IPS-18a (cell line): Measurements from ENCODE around the gene NLRP7.
"Not testable (repeated sequence)": the region's sequence is repeated elsewhere in the genome, so short reads cannot be mapped to it uniquely, and the experiment has no call there.

ENCODE experiments used
- H3K27ac ChIP-seq: one replicate; pipeline ENCODE4 v1.5.1; 2013; ENCODE audit warnings: low read length
- H3K27me3 ChIP-seq: one replicate; pipeline ENCODE4 v1.6.1; 2013; ENCODE audit warnings: mild to moderate bottlenecking, low read length; ENCODE audit not compliant: control insufficient read depth, insufficient read depth
- H3K36me3 ChIP-seq: one replicate; pipeline ENCODE4 v1.6.1; 2013; ENCODE audit warnings: low read depth, low read length; ENCODE audit not compliant: control insufficient read depth
- H3K4me1 ChIP-seq: one replicate; pipeline ENCODE4 v1.6.1; 2013; ENCODE audit warnings: low read depth, low read length; ENCODE audit not compliant: control insufficient read depth
- H3K4me3 ChIP-seq: one replicate; pipeline ENCODE4 v1.5.1; 2013; ENCODE audit warnings: low read length
- H3K9ac ChIP-seq: one replicate; pipeline ENCODE4 v1.6.1; 2013; ENCODE audit warnings: mild to moderate bottlenecking, low read length, moderate library complexity
- H3K9me3 ChIP-seq: one replicate; pipeline ENCODE4 v1.6.1; 2013; ENCODE audit warnings: low read depth, low read length; ENCODE audit not compliant: control insufficient read depth

The NLRP7 gene

DNA sequence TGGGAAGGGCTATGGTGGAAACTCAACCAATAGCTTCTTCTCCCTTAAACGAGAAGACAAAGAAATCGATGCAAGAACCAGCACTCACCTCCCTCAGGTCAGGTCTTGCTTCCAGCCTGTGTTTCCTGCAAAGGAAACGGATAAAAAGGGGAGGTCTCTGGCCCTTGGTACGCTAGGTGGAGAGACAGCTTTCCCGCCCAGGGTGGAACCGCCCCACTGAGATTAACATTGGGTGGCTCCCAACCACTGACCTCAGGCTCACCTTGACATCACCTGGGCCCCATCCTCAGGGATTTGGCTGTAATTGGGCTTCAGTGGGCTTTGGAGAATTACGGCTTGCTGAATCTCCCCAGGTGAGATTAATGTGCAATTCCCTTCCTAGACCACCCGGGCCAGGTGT lies at the start of gene NLRP7:
TSS of gene NLRP7 (minus strand) at position 150 of the 400 bp plus-strand sequence.
- Histone ChIP-seq H3K36me3 (no peaks in the 10 kb centered on the region), H3K9me3 (no peaks in the 10 kb centered on the region), H3K27ac (no peak within 1 kb of the TSS), H3K4me1 (peaks cover 4% of the 10 kb centered on the region), H3K27me3 (no peaks in the 10 kb centered on the region), H3K4me3 (no peak within 1 kb of the TSS), H3K9ac (no peak within 1 kb of the TSS)

DNA sequence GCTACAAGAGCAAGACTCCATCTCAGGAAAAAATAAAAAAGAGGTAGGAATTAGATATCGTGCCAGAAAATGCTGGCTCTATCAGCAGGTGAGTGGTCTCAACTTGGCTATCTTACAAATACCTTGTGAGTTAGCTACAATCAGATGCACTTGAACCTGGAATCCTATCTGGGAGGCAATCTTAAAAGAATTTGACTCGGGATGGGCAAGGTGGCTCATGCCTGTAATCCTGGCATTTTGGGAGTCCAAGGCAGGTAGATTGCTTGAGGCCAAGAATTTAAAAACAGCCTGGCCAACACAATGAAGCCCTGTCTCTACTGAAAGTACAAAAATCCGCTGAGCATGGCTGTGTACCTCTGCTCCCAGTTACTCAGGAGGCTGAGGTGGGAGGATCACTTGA lies 48.2 kb upstream of the NLRP7 start:
- Histone ChIP-seq H3K9ac (no peak overlapping the region), H3K4me3 (no peak overlapping the region), H3K36me3 (peaks cover 20% of the 10 kb centered on the region), H3K4me1 (no peaks in the 10 kb centered on the region), H3K27ac (no peak overlapping the region), H3K9me3 (no peaks in the 10 kb centered on the region), H3K27me3 (no peaks in the 10 kb centered on the region)

DNA sequence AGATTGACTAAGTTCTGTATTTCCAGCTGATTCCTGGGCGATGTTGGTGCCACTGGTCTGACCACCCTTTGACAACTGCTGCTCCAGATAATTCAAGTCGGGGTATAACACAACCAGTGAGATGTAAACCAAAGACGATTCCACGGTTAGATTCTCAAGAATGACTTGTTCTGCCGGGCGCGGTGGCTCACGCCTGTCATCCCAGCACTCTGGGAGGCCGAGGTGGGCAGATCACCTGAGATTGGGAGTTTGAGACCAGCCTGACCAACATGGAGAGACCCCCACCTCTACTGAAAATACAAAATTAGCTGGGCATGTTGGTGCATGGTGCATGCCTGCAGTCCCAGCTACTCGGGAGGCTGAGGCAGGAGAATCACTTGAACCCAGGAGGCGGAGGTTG lies 42.2 kb upstream of the NLRP7 start:
- not testable (repeated sequence) for H3K9ac ChIP-seq, H3K4me3 ChIP-seq, H3K27me3 ChIP-seq, H3K9me3 ChIP-seq, H3K4me1 ChIP-seq, H3K27ac ChIP-seq
- peaks cover 35% of the 10 kb centered on the region for H3K36me3 ChIP-seq

DNA sequence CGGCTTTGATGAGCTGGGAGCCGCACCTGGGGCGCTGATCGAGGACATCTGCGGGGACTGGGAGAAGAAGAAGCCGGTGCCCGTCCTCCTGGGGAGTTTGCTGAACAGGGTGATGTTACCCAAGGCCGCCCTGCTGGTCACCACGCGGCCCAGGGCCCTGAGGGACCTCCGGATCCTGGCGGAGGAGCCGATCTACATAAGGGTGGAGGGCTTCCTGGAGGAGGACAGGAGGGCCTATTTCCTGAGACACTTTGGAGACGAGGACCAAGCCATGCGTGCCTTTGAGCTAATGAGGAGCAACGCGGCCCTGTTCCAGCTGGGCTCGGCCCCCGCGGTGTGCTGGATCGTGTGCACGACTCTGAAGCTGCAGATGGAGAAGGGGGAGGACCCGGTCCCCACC lies 35.2 kb upstream of the NLRP7 start:
- not testable (repeated sequence) for H3K9me3 ChIP-seq, H3K9ac ChIP-seq, H3K27me3 ChIP-seq, H3K4me1 ChIP-seq, H3K4me3 ChIP-seq, H3K27ac ChIP-seq
- peaks cover 40% of the 10 kb centered on the region for H3K36me3 ChIP-seq

DNA sequence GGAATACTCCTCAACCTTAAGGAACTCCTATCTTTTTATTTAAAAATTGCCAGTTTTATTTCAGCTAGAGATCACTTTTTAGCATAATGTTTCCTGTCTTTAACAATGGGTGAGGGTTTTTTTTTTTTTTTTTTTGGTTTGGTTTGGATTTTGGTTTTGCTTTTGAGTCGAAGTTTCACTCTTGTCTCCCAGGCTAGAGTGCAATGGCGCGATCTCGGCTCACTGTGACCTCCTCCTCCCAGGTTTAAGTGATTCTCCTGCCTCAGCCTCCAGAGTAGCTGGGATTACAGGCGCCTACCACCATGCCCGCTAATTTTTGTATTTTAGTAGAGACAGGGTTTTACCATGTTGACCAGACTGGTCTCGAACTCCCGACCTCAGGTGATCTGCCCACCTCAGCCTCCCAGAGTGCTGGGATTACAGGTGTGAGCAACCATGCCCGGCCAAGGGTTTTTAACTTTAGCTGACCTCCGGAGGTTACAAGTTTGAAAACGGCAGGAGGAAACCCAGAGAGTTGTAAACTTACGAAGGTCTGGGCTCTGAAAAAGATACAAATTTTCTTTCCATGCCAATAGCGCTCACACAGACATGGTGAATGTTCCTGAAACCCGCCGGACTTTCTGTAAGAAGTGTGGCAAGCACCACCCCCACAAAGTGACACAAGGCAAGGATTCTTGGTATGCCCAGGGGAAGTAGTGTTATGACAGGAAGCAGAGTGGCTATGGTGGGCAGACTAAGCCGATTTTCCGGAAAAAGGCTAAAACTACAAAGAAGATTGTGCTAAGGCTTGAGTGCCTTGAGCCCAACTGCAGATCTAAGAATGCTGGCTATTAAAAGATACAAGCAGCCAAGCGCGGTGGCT lies 26.1 kb upstream of the NLRP7 start:
- H3K4me1 ChIP-seq, H3K9me3 ChIP-seq, H3K9ac ChIP-seq, H3K4me3 ChIP-seq, H3K27ac ChIP-seq, H3K27me3 ChIP-seq: not testable (repeated sequence)
- peaks cover 20% of the 10 kb centered on the region for H3K36me3 ChIP-seq

DNA sequence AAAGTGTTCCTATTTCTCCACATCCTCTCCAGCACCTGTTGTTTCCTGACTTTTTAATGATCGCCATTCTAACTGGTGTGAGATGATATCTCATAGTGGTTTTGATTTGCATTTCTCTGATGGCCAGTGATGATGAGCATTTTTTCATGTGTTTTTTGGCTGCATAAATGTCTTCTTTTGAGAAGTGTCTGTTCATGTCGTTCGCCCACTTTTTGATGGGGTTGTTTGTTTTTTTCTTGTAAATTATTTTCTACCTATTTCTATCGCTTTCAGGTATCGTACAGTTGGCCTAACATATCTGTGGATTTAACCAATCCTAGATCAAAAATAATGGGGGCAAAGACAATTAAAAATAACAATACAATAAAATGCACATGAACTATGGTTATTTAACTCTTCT lies 24.1 kb upstream of the NLRP7 start:
- not testable (repeated sequence) for H3K27me3 ChIP-seq, H3K9me3 ChIP-seq, H3K27ac ChIP-seq, H3K9ac ChIP-seq, H3K4me1 ChIP-seq, H3K4me3 ChIP-seq
- H3K36me3 ChIP-seq = peaks cover 16% of the 10 kb centered on the region

DNA sequence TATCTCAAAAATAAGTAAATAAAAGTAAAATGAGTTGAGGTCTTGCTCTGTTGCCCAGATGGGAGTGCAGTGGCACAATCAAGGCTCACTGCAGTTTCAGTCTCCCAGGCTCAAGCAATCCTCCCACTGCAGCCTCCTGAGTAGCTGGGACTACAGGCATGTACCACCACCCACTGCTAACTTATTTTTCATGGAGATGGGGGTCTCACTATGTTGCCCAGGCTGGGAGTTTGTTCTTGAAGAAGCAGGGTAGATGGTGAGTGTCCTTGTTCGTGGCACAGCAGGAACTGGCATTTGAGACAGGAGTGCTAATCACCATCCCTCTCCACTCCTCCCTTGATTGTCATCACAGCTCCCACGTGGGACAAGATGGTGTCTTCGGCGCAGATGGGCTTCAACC lies 22.3 kb upstream of the NLRP7 start:
- Histone ChIP-seq H3K36me3 (peaks cover 11% of the 10 kb centered on the region), H3K4me3 (no peak overlapping the region), H3K9me3 (no peaks in the 10 kb centered on the region), H3K27me3 (no peaks in the 10 kb centered on the region), H3K4me1 (no peaks in the 10 kb centered on the region), H3K27ac (no peak overlapping the region), H3K9ac (no peak overlapping the region)

DNA sequence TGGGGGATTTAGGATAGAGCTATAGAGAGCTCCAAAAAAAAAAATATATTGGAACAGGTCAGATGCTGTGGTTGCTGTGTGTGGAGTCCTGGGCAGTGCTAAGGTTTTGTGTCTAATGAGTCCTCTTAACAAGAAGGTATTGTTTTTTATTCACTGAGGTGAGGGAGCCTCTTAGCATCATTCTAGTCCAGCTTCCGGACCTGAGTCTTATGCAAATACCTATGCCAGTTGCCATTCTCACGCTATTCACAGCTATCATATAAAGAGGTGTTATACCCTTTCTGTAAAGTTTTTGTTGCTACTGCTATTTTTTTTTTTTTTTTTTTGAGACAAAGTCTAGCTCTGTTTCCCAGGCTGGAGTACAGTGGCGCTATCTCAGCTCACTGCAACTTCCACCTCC lies 20.3 kb upstream of the NLRP7 start:
- no peaks in the 10 kb centered on the region for H3K27me3 ChIP-seq
- H3K27ac ChIP-seq = no peak overlapping the region
- H3K9me3 ChIP-seq = no peaks in the 10 kb centered on the region
- H3K4me3 ChIP-seq = no peak overlapping the region
- no peak overlapping the region for H3K9ac ChIP-seq
- no peaks in the 10 kb centered on the region for H3K4me1 ChIP-seq
- H3K36me3 ChIP-seq = peaks cover 8% of the 10 kb centered on the region

DNA sequence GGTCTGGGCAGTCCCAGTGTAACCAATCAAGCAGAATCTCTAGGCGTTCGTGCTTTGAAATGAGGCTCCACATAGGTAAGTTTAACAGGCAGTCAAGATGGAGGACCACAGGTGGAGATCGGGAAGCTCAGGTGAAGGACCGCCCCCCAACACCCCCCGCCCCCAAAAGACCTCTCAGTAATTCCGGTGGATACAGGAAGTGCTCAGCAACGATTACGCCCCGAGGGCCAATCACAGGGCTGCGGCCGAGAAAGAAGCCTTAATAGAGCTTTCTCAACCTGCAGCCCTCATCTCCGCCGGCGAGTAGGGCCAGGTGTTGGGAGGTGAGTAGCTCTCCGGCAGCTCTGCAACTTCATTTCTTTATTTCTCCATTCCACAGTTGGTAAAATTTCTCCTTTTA lies 17.7 kb upstream of the NLRP7 start:
- not testable (repeated sequence) for H3K36me3 ChIP-seq, H3K4me1 ChIP-seq, H3K4me3 ChIP-seq, H3K9me3 ChIP-seq, H3K9ac ChIP-seq, H3K27ac ChIP-seq, H3K27me3 ChIP-seq

DNA sequence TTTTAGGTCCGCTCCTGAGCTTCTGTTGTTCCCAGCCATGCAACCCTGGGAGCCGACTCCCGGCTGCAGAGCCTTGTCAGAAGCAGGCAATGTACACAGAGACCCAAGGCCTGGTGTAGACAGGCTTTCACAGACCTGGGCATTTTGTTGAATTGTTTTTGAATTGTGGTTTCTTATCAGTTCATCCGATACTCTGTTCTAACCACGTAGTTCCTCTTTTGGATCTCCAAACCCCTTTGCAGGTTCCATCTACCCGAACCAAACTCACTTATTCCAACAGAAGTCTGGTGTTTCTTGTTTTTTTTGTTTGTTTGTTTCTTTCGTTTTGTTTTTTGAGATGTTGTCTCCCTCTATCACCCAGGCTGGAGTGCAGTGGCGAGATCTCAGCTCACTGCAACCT lies 12.5 kb upstream of the NLRP7 start:
- H3K4me1 ChIP-seq = no peaks in the 10 kb centered on the region
- H3K36me3 ChIP-seq = no peaks in the 10 kb centered on the region
- H3K27me3 ChIP-seq = no peaks in the 10 kb centered on the region
- H3K4me3 ChIP-seq = no peak overlapping the region
- H3K27ac ChIP-seq = no peak overlapping the region
- no peaks in the 10 kb centered on the region for H3K9me3 ChIP-seq
- no peak overlapping the region for H3K9ac ChIP-seq

DNA sequence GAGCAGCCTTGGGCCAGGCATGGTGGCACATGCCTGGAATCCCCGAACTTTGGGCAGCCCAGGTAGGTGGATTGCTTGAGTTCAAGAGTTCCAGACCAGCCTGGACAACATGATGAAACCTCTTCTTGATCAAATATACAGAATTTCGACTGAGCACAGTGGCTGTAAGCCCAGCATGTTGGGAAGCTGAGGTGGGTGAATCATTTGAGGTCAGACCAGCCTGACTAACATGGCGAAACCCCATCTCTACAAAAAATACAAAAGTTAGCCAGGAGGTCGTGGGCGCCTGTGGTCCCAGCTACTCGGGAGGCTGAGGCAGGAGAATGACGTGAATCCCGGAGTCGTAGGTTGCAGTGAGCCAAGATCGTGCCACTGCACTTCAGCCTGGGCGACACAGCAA lies 8.0 kb upstream of the NLRP7 start:
- H3K9me3 ChIP-seq = no peaks in the 10 kb centered on the region
- peaks cover 4% of the 10 kb centered on the region for H3K4me1 ChIP-seq
- no peaks in the 10 kb centered on the region for H3K36me3 ChIP-seq
- H3K9ac ChIP-seq = no peak overlapping the region
- H3K4me3 ChIP-seq = no peak overlapping the region
- no peaks in the 10 kb centered on the region for H3K27me3 ChIP-seq
- no peak overlapping the region for H3K27ac ChIP-seq

DNA sequence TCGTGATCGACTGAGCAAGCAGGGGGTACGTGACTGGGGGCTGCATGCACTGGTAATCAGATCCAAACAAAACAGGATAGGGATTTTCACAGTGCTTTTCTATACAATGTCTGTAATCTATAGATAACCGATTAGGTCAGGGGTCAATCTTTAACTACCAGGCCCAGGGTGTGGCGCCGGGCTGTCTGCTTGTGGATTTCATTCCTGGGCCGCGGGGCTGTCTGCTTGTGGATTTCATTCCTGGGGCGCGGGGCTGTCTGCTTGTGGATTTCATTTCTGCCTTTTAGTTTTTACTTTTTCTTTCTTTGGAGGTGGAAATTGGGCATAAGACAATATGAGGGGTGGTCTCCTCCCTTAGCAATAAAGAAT lies 6.0 kb upstream of the NLRP7 start:
- not testable (repeated sequence) for H3K27ac ChIP-seq, H3K9me3 ChIP-seq, H3K4me3 ChIP-seq, H3K9ac ChIP-seq, H3K27me3 ChIP-seq, H3K4me1 ChIP-seq, H3K36me3 ChIP-seq
